HG02610 (cell line): ENCODE measurements around the gene ZNF625.

ENCODE experiments used
- ATAC-seq: cut with Tn5 transposase; IDR thresholded peaks from one replicate; pipeline ENCODE4 v1.9.1; 2021; ENCODE audit warnings: mild to moderate bottlenecking, moderate library complexity; ENCODE audit not compliant: unreplicated experiment

ZNF625 gene

DNA sequence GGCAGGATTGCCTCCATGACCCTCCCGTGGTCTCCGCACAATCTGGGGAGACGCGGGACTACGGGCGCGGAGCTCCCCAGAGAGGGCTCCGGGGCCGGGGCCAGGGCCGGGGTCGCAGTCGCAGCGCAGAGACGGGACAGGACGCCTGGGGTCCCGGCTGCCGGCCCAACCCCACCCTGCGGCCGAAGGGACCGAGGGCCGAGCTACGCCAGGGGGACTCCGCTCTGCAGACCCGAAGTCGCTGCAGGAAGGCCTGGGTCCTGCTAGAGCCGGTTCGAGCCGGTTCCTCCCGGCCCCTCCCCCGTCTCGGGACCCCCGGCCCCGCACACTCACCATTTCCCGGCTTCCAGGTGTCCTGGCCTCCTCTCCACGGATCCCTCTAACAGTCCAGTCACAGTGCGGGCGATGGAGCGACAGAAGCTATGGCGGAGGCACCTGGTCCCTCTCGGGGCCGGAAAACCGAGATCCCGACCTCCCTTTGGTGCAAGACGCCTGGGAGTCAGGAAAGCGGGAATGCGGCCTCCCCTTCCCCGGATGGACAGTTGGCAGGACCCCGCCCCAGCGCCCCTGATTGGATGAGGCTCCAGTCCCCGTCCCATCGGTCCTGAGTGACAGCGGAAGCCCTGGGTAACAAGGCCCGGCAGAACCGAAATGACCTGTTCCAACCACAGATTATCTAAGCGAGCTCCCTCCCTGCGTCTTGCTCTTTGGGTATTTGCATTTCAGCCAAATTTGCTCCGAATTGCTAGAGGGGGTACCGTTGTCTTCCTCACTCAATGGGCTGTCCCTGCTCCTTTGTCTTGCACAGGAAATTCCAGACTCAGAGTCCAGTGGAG lies at the start of gene ZNF625:
ZNF625 (minus strand) TSS at position 512 of the 836 bp plus-strand sequence; CDS start at position 336, 176 bp downstream.
- ATAC-seq, result peak; percentile 88

- ATAC-seq, result no peak
These were observed 48.8 kb upstream of the ZNF625 start for GRCh38 chr19:12205296-12205695.

GRCh38 chr19:12202250-12202649 lies 45.7 kb upstream of the ZNF625 start:
- no peak for ATAC-seq

GRCh38 chr19:12199757-12200419 lies 43.4 kb upstream of the ZNF625 start:
- no peak for ATAC-seq

DNA sequence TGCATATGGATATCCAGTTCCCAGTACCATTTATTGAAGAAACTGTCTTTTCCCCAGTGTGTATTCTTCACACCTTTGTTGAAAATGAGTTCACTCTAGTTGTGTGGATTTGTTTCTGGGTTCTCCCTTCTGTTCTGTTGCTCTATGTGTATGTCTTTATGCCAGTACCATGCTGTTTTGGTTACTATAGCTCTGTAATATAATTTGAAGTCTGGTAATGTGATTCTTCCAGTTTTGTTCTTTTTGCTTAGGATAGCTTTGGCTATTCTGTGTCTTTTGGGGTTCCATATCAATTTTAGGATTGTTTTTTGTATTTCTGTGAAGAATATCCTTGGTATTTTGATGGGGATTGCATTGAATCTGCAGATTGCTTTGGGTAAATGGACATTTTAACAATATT lies 41.6 kb upstream of the ZNF625 start:
- no peak for ATAC-seq

- no peak for ATAC-seq
These were observed 38.5 kb upstream of the ZNF625 start for GRCh38 chr19:12194827-12195731.

DNA sequence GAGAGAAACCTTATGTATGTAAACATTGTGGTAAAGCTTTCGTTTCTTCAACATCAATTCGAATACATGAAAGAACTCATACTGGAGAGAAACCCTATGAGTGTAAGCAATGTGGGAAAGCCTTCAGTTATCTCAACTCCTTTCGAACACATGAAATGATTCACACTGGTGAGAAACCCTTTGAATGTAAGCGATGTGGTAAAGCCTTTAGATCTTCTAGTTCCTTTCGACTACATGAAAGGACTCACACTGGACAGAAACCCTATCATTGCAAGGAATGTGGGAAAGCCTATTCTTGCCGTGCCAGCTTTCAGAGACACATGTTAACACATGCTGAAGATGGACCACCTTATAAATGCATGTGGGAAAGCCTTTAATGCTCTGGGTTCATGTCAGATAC lies 31.1 kb upstream of the ZNF625 start:
- ATAC-seq, result no peak

GRCh38 chr19:12180377-12180776 lies 23.8 kb upstream of the ZNF625 start:
- ATAC-seq, result no peak

GRCh38 chr19:12166626-12167025 lies 10.1 kb upstream of the ZNF625 start:
- no peak for ATAC-seq

DNA sequence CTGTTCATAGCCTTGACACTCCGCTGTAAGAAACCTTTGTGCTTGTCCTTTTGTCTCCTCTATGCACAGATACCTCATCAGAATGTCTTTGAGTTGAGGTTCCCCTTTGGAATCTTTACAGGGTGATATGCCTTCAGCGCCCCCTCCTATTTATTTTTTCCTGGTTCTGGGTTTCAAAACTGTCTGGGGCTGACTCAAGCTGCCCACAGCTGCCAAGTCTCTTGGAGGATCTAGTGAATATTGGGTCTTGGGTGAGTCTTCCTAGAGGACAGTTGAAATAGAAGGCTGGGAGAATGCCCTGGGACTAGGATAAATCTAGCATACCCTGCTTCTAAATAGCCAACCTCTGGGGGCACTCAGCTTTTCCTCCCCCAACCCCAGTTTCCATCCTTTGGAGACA lies 7.3 kb upstream of the ZNF625 start:
- ATAC-seq, result no peak

DNA sequence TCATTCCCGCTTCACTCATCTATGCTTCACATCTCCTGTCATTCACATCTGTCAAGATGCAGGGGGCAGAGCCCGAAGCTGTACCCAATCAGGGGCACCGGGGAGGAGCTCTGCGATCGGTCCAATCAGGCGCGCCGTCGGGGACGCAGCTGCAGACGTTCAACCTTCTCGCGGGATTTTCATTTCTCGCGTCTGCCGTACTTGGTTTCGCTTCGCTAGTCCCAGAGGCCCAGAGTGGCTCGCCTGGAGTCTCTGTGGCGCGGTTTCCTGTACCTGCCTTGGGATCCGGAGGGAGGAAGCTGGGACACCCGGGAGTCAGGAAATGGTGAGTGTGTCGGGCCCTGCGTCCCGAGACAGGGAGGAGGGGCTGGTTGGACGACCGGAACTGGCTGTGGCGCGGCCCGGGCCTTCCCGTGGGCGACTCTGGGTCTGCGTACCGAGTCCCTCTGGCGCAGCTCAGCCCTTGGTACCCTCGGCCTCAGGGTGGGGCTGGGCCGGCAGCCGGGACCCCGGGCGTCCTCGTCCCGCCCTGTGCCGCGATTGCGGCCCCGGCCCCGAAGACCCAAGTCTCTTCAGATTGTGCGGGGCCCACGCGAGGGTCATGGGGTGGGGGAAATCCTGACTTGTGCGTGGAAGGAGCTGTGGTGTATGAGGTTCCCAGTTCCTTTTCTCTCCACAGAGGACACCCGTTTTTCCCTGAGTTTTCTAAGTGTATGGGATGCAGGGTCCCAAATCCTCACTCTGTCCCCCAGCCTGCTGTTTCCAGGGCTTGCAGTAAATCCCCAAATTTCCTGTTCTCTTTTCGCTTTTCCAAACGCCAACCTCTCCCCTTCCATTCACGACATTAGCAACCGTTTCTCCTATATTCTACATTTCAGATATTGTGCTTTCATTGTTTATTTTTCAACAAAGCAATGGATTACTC lies 6.6 kb upstream of the ZNF625 start, which contains the start of gene ZNF136:
ZNF136 (plus strand) TSS at position 215 of the 925 bp plus-strand sequence; CDS start at position 323, 108 bp downstream.
- peak; percentile 93 for ATAC-seq

GRCh38 chr19:12162513-12162881 lies 6.0 kb upstream of the ZNF625 start:
- ATAC-seq, result no peak

DNA sequence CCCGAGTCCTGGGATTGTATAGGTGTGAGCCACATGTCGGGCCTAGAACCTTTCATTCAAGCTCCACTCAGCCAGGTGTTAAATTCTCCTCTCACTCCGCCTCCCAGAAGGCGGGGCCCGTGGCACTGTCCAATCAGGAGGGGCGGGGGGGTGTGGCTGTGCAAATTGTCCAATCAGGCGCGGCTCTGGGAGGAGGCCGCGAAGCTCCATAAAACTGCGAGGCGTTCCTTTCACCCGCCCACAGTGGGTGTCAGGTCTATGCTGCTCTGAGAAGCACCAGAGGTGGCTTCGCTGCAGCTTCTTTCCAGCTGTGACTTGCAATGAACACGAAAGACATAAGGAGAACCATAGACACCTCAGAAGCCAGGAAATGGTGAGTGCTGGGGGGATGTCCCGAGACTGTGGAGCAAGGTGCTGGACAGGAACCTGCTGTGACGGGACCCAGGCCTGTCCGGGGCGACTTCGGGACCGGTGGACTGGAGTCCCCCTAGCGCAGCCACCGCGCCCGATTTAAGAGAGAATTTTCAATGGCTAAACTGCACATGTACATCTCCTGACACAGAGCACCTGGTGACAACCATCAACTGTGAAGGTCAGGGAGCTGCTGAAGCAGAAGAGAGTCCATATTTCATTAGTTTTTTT lies 3.4 kb upstream of the ZNF625 start:
- ATAC-seq, result no peak

- ATAC-seq, result no peak
These were observed 1.1 kb downstream of the ZNF625 start for GRCh38 chr19:12155324-12155860.

DNA sequence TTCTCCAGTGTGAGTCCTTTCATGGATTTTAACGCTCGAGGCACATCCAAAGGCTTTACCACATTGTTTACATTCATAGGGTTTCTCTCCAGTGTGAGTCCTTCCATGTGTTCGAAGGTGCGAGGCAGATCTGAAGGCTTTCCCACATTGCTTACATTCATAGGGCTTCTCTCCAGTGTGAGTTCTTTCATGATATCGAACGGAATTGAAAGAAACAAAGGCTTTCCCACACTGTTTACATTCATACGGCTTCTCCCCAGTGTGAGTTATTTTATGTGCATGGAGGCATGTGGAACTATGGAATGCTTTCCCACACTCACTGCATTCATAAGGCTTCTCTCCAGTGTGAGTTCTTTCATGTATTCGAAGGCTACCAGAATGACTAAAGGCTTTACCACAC lies 11.2 kb downstream of the ZNF625 start:
- no peak for ATAC-seq

- ATAC-seq, result no peak
These were observed 15.2 kb downstream of the ZNF625 start for GRCh38 chr19:12141405-12141736.

- peak; percentile 52 for ATAC-seq
These were observed 15.8 kb downstream of the ZNF625 start for GRCh38 chr19:12140545-12141404.

GRCh38 chr19:12139885-12140544 lies 16.5 kb downstream of the ZNF625 start, which contains the start of gene ZNF20:
Gene ZNF20 (minus strand): TSS chr19:12140350. CDS start chr19:12140182, 168 bp downstream.
- ATAC-seq, result peak; percentile 91
